CD14-positive monocyte (primary cell): ENCODE data around the gene CADM4. TPM values are rescaled to one million over a fixed set of nuclear protein-coding genes. Genes with fewer than 3 reads are reported as not detected.
"Not testable (repeated sequence)": the region's sequence is repeated elsewhere in the genome, so short reads cannot be mapped to it uniquely, and the experiment has no call there.

Experiments
- DNase-seq, 3 donors: peaks; one replicate each; pipeline ENCODE4 v3.0.0-alpha.2; 2011 to 2022
- H2AFZ ChIP-seq: 2 replicates; pipeline ENCODE4 v1.6.0; 2012; ENCODE audit warnings: mild to moderate bottlenecking, low read depth, low read length, inconsistent platforms; ENCODE audit not compliant: insufficient read depth, poor library complexity, severe bottlenecking
- H3K27ac ChIP-seq, 2 donors: 1 replicate in 1 of 2; 2 replicates in 1 of 2; pipeline ENCODE4 v1.5.1; 2012 to 2013; ENCODE audit warnings: low read length in 2 of 2, control low read depth in 1 of 2, inconsistent platforms in 1 of 2, low read depth in 1 of 2, mild to moderate bottlenecking in 1 of 2
- H3K27me3 ChIP-seq, 2 donors: one replicate each; pipeline versions ENCODE4 v1.6.0 to v1.6.1; 2011 to 2013; ENCODE audit warnings: low read length in 2 of 2; ENCODE audit not compliant: control insufficient read depth in 2 of 2, insufficient read depth in 2 of 2
- H3K36me3 ChIP-seq, 2 donors: replicated peaks in 1 of 2; 1 replicate in 1 of 2; 2 replicates in 1 of 2; pipeline versions ENCODE4 v1.5.1 to v1.6.1; 2012 to 2013; ENCODE audit warnings: low read length in 2 of 2, control low read depth in 1 of 2, inconsistent platforms in 1 of 2, mild to moderate bottlenecking in 1 of 2; ENCODE audit not compliant: insufficient read depth in 2 of 2, control insufficient read depth in 1 of 2
- H3K4me1 ChIP-seq, 2 donors: 1 replicate in 1 of 2; 2 replicates in 1 of 2; pipeline versions ENCODE4 v1.5.1 to v1.6.1; 2012 to 2013; ENCODE audit warnings: low read length in 2 of 2, control low read depth in 1 of 2, inconsistent platforms in 1 of 2, mild to moderate bottlenecking in 1 of 2, moderate library complexity in 1 of 2; ENCODE audit not compliant: insufficient read depth in 2 of 2, control insufficient read depth in 1 of 2
- H3K4me2 ChIP-seq: replicated peaks from 2 replicates; pipeline ENCODE3; 2012; ENCODE audit warnings: low read length, moderate library complexity, mild to moderate bottlenecking; ENCODE audit not compliant: poor library complexity, severe bottlenecking; ENCODE audit errors: extremely low read depth
- H3K4me3 ChIP-seq, 3 experiments: fragments of 200-600 bp in 1 of 3; sonication (generic) in 1 of 3; replicated peaks in 1 of 3; 1 replicate in 2 of 3; 2 replicates in 1 of 3; pipeline ENCODE4 v1.5.1; 2011 to 2013; ENCODE audit warnings: low read length in 3 of 3, mild to moderate bottlenecking in 3 of 3, control low read depth in 2 of 3, low read depth in 2 of 3, inconsistent platforms in 1 of 3, moderate library complexity in 1 of 3
- H3K79me2 ChIP-seq: 2 replicates; pipeline ENCODE4 v1.6.0; 2012; ENCODE audit warnings: mild to moderate bottlenecking, control low read depth, inconsistent platforms, low read length, moderate library complexity; ENCODE audit not compliant: insufficient read depth
- H3K9ac ChIP-seq: 2 replicates; pipeline ENCODE4 v1.6.0; 2017; ENCODE audit warnings: low read length, mild to moderate bottlenecking; ENCODE audit not compliant: insufficient read depth, poor library complexity, severe bottlenecking
- H3K9me3 ChIP-seq, 2 donors: replicated peaks in 1 of 2; 1 replicate in 1 of 2; 2 replicates in 1 of 2; pipeline versions ENCODE4 v1.5.1 to v1.6.1; 2012 to 2013; ENCODE audit warnings: low read length in 2 of 2, control low read depth in 1 of 2; ENCODE audit not compliant: control insufficient read depth in 1 of 2, insufficient read depth in 1 of 2
- H4K20me1 ChIP-seq: 2 replicates; pipeline ENCODE4 v1.6.0; 2012; ENCODE audit warnings: mild to moderate bottlenecking, low read length, control low read depth, moderate library complexity; ENCODE audit not compliant: insufficient read depth
- H3K27ac Mint-ChIP-seq, 7 donors: one replicate each; pipeline ENCODE4 v1.8.0; 2020; ENCODE audit warnings: mild to moderate bottlenecking in 7 of 7, mixed read lengths in 7 of 7, moderate library complexity in 6 of 7, inconsistent platforms in 2 of 7
- H3K27me3 Mint-ChIP-seq, 3 donors: one replicate each; pipeline ENCODE4 v1.8.0; 2021 to 2022; ENCODE audit warnings: low read depth in 3 of 3, mild to moderate bottlenecking in 3 of 3, mixed read lengths in 3 of 3, moderate library complexity in 3 of 3, inconsistent platforms in 1 of 3
- H3K36me3 Mint-ChIP-seq, 2 donors: one replicate each; pipeline ENCODE4 v1.8.0; 2020; ENCODE audit warnings: mixed read lengths in 2 of 2, inconsistent platforms in 1 of 2, mild to moderate bottlenecking in 1 of 2
- H3K4me1 Mint-ChIP-seq: one replicate; pipeline ENCODE4 v1.8.0; 2020; ENCODE audit warnings: mild to moderate bottlenecking, mixed read lengths
- H3K4me3 Mint-ChIP-seq, 2 donors: one replicate each; pipeline ENCODE4 v1.8.0; 2020; ENCODE audit warnings: mild to moderate bottlenecking in 2 of 2, mixed read lengths in 2 of 2, moderate library complexity in 1 of 2
- H3K9me3 Mint-ChIP-seq, 7 donors: one replicate each; pipeline ENCODE4 v1.8.0; 2020 to 2022; ENCODE audit warnings: mixed read lengths in 7 of 7, mild to moderate bottlenecking in 6 of 7, moderate library complexity in 6 of 7, inconsistent platforms in 2 of 7
- whole genome bisulfite sequencing: methylation state at CpG from one replicate; pipeline ENCODE4 v1.1.5; 2013; ENCODE audit warnings: missing lambda C conversion rate; ENCODE audit not compliant: insufficient coverage; 5-methylcytosine and 5-hydroxymethylcytosine counted together
- intact Hi-C, 2 donors: fragments of 100-400 bp; cut with micrococcal nuclease; formaldehyde crosslinking; loops; one replicate each; pipeline versions ENCODE4 v1.15.0 to v1.15.1; 2023
- polyA plus RNA-seq, 3 donors: library from polyadenylated mRNA; depleted of rRNA in 1 of 3; unstranded in 2 of 3; stranded (reverse) in 1 of 3; fragments of 300-500 nt in 2 of 3; fragments of >200 nt in 1 of 3; fragmentation: Illumina TruSeq in 2 of 3; gene quantifications; 1 replicate in 2 of 3; 2 replicates in 1 of 3; pipeline ENCODE4 v1.2.3, GENCODE V29; 2012 to 2021
- TF ChIP-seq, protein P1 (sequence below): fragments of 200-600 bp; IDR thresholded peaks from one replicate; pipeline ENCODE4 v1.8.0; 2022; ENCODE audit warnings: antibody characterized with exemption, mild to moderate bottlenecking

Gene CADM4
- polyA plus RNA-seq, 3 donors, result 0.10 to 0.91 (median 0.31) TPM

DNA sequence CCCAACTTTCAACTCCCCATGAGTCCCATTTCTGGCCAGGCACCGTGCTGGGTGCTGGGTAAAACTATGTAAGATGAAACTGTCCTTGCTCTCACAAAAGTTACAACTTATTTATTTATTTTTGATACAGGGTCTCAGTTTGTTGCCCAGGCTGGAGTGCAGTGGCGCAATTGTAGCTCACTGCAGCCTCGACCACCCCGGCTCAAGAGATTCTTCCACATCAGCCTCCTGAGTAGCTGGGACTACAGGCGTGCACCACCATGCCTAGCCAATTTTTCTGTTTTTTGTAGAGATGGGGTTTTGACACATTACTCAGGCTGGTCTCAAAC is 12.9 kb upstream of the CADM4 start:
- Mint-ChIP-seq H3K27me3 (peaks cover 0 to 10% (median 2%) of the 10 kb centered on the region in 3 donors), H3K4me3 (no peak overlapping the region), H3K36me3 (peaks cover 80 to 96% of the 10 kb centered on the region in 2 donors), H3K27ac (peak overlapping the region in 3 of 7 donors; percentile 30 to 50 (median 33)), H3K9me3 (peaks cover 0 to 4% (median 0%) of the 10 kb centered on the region in 7 donors), H3K4me1 (no peaks in the 10 kb centered on the region)
- DNase-seq, result peak in 1 of 3 donors; percentile 4
- Histone ChIP-seq H3K9me3 (no peaks in the 10 kb centered on the region), H3K27ac (no peak overlapping the region), H2AFZ (no peak overlapping the region), H3K79me2 (peaks cover 32% of the 10 kb centered on the region), H3K36me3 (peaks cover 93 to 99% of the 10 kb centered on the region in 2 donors), H4K20me1 (peaks cover 98% of the 10 kb centered on the region), H3K4me3 (no peak overlapping the region), H3K9ac (no peak overlapping the region), H3K4me1 (no peaks in the 10 kb centered on the region), H3K27me3 (no peaks in the 10 kb centered on the region), H3K4me2 (no peak overlapping the region)
- WGBS, result 89% methylated on average over 4 of the region's 5 CpGs
- TF ChIP-seq, protein P1, sequence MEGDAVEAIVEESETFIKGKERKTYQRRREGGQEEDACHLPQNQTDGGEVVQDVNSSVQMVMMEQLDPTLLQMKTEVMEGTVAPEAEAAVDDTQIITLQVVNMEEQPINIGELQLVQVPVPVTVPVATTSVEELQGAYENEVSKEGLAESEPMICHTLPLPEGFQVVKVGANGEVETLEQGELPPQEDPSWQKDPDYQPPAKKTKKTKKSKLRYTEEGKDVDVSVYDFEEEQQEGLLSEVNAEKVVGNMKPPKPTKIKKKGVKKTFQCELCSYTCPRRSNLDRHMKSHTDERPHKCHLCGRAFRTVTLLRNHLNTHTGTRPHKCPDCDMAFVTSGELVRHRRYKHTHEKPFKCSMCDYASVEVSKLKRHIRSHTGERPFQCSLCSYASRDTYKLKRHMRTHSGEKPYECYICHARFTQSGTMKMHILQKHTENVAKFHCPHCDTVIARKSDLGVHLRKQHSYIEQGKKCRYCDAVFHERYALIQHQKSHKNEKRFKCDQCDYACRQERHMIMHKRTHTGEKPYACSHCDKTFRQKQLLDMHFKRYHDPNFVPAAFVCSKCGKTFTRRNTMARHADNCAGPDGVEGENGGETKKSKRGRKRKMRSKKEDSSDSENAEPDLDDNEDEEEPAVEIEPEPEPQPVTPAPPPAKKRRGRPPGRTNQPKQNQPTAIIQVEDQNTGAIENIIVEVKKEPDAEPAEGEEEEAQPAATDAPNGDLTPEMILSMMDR, result peak; percentile 18
- intact Hi-C loops, result no loop called here

DNA sequence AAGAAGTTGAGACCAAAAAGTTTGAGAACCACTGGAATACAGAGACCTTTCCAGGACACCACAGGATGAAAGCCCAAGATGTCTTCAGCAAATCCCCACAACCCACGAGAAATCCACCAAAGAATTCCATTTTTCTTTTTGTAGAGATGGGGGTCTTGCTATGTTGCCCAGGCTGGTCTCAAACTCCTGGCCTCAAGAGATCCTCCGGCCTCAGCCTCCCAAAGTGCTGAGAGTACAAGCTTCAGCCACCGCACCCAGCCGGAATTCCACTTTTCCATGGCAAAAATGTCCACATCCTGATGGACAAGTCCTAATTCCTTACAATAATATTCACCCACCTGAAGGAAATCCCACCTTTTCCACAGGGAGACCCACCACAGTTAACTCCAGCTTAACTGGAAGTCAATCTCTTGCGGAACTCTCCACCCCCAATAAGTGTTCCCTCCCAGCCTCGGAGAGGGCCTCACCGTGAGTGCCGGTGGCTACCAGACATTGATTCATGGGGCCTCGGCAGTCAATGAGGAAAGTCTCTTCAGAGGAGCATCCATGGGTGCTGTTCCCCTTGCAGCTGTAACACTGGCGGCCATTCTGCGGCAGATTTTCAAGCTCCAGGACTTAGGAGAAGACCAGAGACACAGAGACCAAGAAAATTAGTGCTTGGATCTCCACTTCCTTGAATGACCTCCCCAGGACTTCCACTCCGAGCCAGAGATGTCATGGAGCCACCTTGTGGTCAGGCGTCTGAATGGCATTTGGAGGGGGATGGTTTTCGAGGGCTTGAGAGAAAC is 12.3 kb upstream of the CADM4 start:
- intact Hi-C loops, result no loop called here
- Histone ChIP-seq H3K4me2 (no peak overlapping the region), H3K4me3 (no peak overlapping the region), H3K36me3 (peaks cover 92 to 99% of the 10 kb centered on the region in 2 donors), H2AFZ (no peak overlapping the region), H3K9me3 (no peaks in the 10 kb centered on the region), H3K27me3 (no peaks in the 10 kb centered on the region), H3K4me1 (no peaks in the 10 kb centered on the region), H3K9ac (no peak overlapping the region), H3K27ac (no peak overlapping the region), H4K20me1 (peaks cover 98% of the 10 kb centered on the region), H3K79me2 (peaks cover 26% of the 10 kb centered on the region)
- H3K27me3 Mint-ChIP-seq, result peaks cover 0 to 4% (median 2%) of the 10 kb centered on the region in 3 donors
- peak overlapping the region in 4 of 7 donors; percentile 14 to 53 (median 42) for H3K27ac Mint-ChIP-seq
- no peak overlapping the region for H3K4me3 Mint-ChIP-seq
- H3K4me1 Mint-ChIP-seq, result no peaks in the 10 kb centered on the region
- TF ChIP-seq, protein P1, result peak; percentile 64
- 81% methylated on average over 10 of the region's 14 CpGs for WGBS
- peaks cover 0 to 7% (median 4%) of the 10 kb centered on the region in 7 donors for H3K9me3 Mint-ChIP-seq
- DNase-seq, result peak; percentile 26 to 62 (median 56)
- H3K36me3 Mint-ChIP-seq, result peaks cover 79 to 96% of the 10 kb centered on the region in 2 donors

- H3K4me2 ChIP-seq, H3K9me3 ChIP-seq, intact Hi-C loops, H3K4me3 ChIP-seq, H3K27me3 ChIP-seq, H3K4me1 Mint-ChIP-seq, H3K4me1 ChIP-seq, H2AFZ ChIP-seq, H3K9ac ChIP-seq, DNase-seq, H3K27ac ChIP-seq, H3K4me3 Mint-ChIP-seq, H3K27me3 Mint-ChIP-seq: not testable (repeated sequence)
- H3K9me3 Mint-ChIP-seq, result peaks cover 0 to 13% (median 4%) of the 10 kb centered on the region in 7 donors
- H4K20me1 ChIP-seq, result peaks cover 90% of the 10 kb centered on the region
- no CpG with 5 or more reads among the region's 7 CpGs for WGBS
- H3K36me3 Mint-ChIP-seq, result peaks cover 75 to 96% of the 10 kb centered on the region in 2 donors
- H3K27ac Mint-ChIP-seq, result peak overlapping the region in 3 of 7 donors; percentile 33 to 53 (median 40)
- peaks cover 85 to 94% of the 10 kb centered on the region in 2 donors for H3K36me3 ChIP-seq
- peaks cover 17% of the 10 kb centered on the region for H3K79me2 ChIP-seq
Measured at GRCh38 chr19:43650276-43650675, 10.6 kb upstream of the CADM4 start.
